GM19397 (cell line): Measurements from ENCODE around the gene DRD4.

Experiments used
- ATAC-seq: cut with Tn5 transposase; IDR thresholded peaks from one replicate; pipeline ENCODE4 v1.9.1; 2021; ENCODE audit warnings: mild to moderate bottlenecking, moderate library complexity; ENCODE audit not compliant: unreplicated experiment

The DRD4 gene

DNA sequence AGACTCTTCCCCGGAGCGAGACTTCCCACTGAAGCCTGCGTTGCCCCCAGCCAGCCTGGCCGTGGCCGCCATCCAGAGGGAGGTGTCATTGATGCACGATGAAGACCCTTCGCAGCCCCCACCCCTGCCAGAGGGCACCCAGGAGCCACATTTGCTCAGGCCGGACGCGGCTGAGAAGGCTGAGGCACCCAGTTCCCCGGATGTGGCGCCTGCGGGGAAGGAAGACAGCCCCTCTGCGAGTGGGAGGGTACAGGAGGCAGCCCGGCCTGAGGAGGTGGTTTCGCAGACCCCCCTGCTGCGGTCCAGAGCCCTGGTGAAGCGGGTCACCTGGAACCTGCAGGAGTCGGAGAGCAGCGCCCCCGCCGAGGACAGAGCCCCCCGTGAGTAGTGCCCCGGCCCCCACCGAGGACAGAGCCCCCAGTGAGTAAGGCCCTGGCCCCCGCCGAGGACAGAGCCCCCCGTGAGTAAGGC lies 27.7 kb upstream of the DRD4 start:
- no peak for ATAC-seq

DNA sequence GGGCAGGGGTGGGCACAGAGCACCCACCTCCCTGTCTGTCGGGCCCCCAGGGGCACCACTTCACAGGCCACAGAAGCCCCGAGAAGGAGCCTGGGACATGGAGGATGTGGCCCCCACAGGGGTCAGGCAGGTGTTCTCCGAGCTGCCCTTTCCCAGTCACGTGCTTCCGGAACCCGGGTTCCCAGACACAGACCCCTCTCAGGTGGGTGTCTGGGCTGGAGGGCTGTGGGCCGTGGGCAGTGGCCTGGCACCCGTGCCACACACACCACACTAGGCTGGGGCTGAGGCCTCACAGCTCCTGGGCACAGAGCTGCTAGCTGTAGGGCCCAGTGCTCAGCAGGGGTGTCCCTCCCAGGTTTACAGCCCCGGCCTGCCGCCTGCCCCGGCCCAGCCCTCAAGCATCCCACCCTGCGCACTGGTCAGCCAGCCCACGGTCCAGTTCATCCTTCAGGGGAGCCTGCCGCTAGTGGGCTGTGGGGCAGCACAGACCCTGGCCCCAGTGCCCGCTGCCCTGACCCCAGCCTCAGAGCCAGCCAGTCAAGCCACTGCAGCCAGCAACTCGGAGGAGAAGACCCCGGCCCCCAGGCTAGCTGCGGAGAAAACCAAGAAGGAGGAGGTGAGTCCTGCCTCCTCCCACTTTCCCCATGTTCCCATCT lies 26.8 kb upstream of the DRD4 start:
- no peak for ATAC-seq

DNA sequence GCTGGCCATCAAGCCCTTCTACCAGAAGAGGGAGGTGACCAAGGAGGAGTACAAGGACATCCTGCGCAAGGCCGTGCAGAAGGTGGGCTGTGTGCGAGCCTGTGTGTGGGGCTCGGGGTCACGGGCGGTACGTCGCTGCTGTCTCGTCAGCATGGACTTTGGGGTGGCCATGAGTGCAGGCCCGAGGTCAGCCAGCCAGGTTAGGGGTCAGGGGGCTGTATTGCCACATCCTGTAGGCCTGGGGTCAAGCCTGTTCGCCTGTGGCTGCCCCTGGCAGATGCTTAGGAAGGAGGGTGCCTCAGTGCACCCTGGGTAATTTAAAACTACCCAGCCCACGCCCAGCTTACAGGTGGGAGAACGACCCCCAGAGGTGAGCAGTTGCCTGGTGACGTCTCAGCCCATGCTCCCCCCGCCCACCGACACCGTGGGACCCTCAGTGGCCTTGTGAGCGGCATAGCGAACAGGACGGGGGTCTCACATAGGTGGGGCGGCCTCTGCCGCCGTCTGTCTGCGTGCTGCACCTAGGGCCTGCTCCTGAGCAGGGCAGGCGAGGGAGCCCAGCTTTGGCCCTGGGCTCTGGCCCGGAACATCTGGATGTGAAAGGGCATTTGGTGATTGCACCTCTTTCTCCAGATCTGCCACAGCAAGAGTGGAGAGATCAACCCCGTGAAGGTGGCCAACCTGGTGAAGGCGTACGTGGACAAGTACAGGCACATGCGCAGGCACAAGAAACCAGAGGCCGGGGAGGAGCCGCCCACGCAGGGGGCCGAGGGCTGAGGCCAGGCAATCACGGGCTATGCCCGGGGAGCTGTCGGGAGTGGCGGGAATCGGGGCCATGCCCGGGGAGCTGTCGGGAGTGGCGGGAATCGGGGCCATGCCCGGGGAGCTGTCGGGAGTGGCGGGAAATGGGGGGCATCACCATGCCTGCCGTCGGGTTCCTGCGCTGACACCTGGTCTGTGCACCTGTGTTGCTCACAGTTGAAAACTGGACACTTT lies 25.8 kb upstream of the DRD4 start:
- no peak for ATAC-seq

DNA sequence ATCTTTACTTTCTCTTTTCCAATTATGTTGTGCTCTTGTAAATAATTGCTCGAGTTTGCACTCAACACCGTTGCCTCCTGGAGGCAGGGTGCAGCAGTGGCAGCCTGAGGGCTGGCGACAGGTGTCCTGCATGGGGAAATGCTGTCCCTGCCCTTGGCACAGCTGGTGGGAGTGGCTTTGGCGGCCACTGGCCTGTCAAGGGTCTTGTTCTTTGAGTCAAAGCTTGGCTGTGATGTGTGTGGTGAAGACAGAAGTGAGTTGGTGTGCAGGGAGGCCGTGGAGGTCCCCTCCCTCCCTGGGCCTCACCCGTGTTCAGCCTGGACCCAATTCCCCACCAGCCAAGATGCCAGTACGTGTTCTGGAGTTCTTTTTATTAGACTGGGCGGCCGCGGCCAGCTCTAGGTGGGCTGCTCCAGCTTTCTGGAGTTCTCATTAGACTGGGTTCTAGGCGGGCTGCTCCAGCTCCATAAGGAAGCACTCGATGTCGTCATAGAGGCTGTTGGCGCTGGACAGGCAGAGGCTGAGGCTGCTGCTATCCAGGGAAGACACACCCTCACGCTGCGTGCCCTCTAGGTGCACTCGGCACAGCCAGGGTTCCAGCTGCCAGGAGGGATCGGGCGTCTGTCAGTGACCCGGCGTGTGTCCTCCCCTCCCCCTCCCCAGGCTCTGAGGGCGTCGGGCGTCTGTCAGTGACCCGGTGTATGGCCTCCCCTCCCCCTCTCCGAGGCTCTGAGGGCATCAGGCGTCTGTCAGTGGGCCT lies 24.7 kb upstream of the DRD4 start:
- ATAC-seq = no peak

DNA sequence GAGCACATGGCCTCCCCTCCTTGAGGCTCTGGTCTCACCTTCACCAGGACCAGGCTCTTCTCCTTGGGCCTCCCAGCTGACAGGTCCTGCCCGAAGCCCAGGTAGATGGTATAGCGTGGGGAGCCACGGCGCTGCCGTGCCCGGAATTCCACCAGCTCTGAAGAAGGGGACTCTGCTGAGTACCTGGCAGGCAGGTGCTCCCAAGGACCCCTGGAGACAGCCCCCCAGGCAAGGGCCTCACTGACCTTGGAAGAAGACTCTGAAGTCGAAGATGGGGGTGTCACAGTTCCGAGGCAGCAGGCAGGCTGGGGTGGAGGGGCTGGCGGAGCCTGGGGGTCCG lies 24.1 kb upstream of the DRD4 start:
- ATAC-seq = no peak

DNA sequence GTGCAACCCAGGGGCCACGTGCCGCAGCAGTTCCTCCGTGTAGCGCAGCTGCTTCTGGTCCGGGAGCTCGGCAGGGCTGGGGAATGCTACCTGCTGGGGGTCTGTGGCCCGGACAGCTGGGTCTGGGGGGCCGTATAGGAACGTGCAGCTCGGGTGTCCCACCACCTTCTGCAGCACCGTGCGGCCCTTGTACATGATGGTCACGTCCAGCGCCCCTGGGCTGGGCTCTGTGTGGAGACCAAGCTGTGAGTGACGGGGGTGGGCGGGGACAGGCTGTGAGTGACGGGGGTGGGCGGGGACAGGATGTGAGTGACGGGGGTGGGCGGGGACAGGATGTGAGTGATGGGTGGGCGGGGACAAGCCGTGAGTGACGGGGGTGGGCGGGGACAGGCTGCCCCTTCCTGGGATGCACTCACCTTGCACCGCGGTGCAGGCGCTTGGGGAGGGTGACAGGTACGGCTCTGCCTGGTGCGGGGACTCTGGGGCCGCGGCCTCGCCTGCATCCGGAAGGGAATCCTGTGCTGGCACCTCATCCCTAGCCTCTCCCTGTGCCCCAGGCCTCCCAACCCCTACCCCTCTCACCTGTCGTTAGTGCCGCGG lies 23.6 kb upstream of the DRD4 start:
- ATAC-seq = no peak

DNA sequence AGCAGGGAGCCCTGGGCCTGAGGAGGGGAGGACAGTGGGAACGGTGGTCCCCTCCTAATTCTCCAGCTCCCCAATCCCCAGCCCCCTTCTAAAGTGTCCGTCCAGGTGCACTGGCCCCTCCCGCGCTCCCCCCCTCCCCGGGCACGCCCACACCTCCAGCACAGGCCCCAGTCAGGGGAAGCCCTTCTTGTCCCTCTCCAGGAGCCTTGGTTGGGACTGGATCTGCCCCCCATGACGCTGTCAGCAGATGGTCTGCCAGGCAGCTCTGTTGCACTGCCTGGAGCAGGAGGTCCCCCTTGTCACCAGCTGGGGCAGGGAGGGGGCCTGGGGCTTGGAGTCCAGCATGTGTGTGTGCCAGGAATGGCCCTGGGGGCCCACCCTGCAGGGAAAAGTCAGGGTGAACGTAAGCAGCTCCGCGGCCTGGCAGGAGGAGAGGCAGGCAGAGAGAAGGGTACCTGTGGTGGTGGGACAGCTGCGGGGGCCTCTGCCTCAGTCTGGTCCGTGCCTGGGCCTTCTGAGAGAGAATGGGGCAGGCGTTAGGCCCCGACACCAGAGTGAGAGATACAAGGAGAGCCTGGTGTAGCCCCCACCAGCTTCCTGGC lies 22.9 kb upstream of the DRD4 start:
- no peak for ATAC-seq

DNA sequence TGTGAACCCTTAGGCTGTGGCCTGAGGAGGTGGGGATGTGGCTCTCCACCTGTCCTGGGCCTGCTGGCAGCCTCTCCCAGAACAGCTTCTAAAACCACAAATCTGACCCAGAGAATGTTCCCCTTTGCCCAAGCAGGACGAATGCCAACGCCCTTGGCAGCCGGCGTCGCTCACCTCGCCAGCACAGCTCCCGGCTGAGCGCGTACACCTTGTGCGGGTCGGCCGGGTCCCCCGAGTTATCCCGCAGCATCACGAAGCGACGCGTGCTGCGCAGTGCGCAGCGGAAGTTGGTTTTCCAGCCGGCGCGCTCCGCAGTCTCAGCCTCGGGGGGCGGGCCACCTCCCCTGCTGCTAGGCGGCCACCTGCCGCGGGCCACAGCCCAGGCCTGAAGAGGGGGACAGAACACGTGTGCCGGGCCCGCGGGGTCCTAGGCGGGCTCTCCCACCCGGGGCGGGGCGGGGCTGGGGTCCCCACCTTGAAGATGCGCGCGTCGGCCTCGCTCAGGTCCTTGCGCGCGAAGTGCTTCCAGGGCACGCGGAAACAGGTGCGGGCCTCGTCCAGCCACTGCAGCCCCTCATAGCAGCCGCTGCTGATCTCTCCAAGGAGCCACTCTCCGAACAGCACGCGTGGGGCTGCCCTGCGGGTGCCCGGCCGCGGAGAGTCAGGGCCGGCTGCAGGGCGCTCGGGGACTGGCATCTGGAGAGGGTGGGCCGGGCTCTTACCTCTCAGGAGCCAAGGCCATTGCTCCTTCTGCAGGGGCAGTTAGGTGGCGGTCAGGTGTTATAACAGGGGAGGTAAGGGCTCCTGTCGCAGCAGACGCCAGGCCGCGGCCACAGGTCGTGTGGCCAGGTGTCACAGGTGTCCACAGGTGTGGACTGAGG lies 22.2 kb upstream of the DRD4 start:
- no peak for ATAC-seq

DNA sequence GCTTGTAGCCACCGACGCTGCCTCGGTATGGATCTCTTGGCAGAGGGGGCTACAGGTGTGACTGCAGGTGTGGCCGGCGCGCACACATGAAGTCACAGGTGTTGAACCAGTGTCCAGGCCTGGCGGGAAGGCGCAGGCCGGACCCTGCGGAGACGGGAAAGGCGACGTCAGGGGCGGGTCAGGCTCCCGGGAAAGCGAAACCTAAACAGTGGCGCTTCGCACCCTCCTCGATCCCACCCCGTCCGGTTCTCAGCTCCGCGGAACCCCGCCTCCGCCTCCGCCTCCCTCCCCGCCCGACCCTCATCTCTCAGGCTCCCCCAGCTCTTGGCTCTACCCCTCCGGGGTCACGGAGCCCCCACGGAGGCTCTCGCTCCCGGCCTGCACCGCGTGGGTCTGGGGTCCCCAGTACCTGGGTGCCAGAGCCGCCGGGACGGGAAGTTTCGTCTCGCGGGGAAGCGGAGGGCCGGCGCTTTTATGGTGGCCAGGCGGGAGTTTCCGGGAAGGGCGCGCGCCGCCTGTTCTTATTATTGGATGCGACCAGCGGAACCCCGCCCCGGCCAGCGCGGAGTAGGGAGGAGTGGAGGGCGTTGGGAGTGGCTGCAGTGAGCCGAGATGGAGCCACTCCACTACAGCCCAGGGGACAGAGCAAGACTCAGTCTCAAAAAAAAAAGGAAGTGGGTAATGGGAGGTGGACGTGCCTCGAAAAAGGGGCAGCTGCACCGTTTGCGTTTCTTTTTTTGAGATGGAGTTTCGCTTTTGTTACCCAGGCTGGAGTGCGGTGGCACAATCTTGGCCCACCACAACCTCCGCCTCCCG lies 21.4 kb upstream of the DRD4 start, which contains the start of gene IRF7:
Gene IRF7 (minus strand): TSS at position 447 of the 816 bp plus-strand sequence. CDS start 586 bp downstream, outside the sequence.
- peak; percentile 75 for ATAC-seq

DNA sequence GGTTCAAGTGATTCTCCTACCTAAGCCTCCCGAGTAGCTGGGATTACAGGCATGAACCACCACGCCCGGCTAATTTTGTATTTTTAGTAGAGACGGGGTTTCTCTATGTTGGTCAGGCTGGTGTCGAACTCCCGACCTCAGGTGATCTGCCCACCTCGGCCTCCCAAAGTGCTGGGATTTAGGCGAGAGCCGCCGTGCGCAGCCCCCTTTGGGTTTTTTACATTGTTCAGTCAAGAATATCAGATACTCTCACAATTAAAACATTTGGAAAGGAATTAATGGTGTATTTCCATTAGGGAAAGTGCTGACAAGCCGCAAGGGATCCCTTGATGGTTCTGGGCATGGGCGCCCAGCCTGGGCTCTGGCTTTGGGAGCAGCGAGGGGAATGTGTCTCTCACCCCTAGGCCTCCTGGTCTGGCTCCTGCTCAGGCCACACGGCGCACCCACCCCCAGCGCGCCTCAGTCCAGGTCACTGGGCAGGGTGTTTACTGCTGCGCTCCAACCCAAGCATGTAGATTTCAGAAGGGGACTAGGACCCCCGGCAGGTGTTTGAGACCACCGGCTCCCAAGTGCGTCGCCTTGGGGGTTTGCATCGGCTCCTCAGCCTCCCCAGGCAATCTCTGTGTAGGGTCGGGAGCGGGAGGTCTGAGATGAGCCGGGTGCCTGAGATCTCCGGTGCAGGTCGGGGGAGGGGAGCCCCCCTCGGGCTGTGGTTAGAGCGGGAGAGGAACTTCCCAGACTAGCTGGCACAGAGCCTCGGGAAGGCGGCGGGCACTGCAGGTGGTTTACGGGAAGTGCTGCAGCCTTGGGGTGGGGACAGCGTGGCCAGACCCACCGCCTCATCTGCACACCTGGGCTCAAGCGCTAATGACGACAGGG lies 20.5 kb upstream of the DRD4 start:
- ATAC-seq = no peak

DNA sequence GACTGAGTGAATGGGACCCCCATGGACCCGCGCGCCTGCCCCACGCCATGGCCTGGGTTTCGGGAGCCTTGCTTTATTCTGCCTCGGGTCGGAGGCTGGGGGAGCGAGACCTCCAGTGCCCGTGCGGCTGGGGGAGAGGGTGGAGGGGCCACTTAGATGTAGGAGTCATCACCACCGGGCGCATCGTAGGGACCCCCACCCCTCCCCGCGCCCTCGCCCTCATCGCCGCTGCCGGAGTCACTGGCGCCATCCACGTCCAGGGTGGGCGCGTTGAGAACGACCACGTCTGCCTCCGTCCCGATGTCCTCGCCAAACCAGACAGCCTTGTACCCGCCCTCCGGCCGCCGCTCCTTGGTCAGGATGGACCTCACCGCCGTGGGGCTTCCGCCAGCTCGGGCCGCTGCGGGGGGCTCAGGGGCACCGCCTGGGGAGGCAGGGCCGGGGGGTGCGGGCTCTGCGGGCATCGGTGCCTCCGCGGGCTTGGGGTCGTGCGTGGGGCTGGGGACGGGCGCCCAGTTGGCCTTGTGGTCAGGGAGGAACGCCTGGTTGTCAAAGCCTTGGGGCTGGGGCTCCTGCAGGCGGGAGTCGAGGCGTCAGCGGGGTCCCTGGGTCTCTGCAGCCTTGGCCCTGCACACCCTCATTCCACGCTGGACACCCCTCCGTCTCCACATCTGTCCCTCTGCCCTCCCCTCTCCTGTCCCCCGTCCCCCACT lies 19.7 kb upstream of the DRD4 start:
- ATAC-seq = no peak

DNA sequence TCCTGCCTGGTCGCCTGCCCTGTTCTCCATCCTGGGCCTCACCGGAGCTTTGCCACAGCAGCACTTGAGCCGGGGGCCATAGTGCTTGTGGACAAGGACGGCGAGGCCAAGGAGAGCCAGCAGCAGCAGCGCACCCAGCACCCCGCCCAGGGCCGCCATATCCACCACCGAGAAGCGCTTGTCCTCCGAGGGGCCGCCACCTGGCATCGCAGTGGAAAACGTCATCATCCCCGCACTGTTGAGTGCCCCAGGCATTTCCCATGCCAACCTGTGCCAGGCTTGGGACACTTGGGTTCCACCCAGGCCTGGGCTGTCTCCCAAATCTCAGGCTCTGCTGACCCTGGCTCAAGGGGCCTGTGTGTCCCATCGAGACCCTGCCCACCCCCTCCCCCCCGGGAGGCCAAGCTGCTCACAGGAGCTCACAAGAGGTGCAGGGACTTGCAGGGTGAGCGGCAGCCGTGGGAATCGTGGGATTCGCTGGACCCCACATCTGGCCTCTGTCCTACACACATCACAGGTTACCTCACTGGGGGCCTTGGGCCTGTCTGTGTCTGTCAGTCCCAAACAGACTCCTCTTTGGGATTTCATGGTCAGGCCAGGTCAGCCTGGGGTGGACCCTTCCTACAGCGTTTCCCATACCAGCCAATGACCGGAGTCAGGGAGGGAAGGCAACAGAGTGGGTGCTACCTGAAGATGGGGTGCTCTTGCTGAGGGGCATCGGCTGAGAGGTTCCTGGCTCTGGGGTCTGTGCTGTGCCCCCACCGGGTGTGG lies 19.0 kb upstream of the DRD4 start:
- no peak for ATAC-seq

DNA sequence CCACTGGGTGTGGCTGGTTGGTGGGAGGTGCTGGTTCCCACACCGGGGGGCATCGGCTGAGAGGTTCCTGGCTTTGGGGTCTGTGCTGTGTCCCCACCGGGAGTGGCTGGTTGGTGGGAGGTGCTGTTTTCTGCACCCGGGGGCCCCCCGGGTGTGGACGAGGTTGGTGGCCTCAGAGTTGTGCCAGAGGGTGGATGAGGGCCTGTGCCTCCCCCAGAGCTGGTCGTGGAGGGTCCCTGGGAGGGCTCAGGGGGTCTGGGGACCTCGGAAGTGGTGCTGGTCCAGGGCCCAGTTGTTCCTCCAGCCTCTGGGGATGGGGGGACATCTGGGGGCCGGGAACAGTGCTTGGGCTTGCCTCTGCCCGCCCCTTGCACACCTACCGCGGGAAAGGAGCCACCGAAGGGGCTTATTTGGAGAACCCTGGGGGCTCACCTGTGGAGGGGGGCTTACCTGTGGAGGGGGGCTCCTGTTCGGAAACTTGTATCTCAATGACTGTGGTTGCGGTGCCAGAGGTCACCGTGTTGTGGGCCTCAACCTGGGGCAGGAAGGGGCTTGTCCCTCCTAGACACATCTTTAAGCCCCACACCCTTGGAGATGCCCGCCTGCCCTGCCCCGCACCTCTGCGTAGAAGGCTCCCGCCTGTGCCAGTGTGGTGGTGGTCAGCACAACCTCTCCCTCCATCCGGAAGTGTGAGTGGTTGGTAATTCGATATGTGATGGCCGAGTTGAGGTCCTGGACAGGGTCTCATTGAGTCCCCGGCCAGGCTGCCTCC lies 18.0 kb upstream of the DRD4 start:
- ATAC-seq = no peak

DNA sequence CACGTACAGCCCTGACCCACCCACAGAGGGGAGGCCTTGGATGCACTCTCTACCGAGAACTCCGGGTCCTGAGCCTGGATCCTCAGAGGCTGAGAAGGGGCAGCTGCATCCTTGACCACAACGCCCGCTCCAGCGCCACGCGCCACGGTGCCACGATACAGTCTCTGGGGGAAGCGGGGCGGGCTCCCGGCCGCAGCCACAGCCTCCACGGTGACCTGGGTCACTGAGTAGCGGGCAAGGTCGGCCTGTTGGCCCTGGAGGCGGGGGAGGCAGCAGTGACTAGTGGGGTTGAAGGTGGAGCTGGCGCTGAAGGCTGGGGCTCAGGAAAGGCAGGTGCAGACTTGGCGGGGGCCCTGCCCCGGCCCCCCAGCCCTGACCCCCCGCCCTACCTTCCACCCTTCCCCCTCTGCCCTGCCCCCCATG lies 17.4 kb upstream of the DRD4 start:
- ATAC-seq = no peak

DNA sequence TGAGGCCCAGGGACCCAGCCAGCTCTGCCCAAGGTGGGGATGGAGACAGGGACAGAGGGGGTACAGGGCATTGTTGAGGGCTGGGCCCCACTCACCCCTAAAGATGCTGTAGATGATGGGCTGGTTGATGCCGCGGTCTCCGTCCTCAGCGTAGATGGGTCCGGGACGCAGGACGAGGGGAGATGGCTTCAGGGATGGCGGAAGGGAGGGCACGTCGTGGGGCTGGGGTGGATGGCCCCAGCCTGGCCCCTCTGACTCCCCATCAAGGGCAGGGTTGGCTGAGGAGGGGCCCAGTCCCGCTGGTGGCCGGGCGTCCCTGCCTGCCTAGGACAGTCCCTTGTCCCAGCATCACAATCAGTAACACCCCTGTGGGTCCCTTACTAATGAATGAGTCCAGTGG lies 16.9 kb upstream of the DRD4 start:
- ATAC-seq = no peak
